ENCODE measurements around the gene FBXO24. TPM values are rescaled to one million over a fixed set of nuclear protein-coding genes. Genes with fewer than 3 reads are reported as not detected.
A peak's percentile ranks its signal among the peaks of the same experiment; 100 is the strongest.

Gene FBXO24
- polyA plus RNA-seq, 1 donor (not counting 4 experiments of a cell fraction or from before 2014, with no cell fraction given): 0.22 TPM

DNA sequence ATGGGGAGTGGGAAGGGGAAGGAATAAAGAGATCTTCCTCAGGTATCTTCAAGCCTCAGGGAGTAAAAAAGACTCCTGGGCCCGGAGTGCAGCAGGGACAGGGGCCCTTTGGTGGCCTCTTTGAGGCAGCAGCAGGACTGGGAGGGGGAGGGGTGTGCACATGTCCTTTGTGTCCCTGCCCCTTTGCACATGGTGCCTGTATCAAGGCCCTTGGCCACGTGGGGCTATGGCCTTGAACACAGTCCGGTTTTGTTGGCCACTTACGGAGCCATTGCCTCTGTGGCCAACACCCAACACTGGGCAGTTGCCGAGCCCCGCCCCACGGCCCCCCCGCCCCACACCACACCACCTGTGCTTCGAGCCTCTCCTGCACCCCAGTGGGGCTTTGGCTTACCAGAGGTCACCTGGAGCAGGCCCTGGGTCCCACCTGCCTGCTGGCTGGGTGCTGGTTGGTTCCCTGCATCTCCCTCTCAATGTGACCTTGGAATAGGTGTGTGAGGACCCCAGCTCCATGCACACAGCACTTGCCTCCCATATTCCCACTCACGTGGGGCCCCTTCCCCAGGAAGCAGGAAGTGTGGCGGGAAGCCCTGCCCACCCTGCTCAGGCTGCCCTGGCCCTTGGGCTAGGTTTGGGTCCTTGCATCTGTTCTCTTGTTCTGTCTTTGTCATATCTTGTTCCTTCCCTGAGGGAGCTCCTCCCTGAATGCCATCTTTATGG lies 17.8 kb upstream of the FBXO24 start:
- H3K4me3 ChIP-seq (ENCODE audit: control insufficient read depth in 2 of 3, extremely low read depth in 1 of 3, insufficient read depth in 2 of 3, low read depth in 1 of 3, low read length in 3 of 3): no peak overlapping the region
- no peak overlapping the region for H2AFZ ChIP-seq (ENCODE audit: control insufficient read depth, low read length)
- H3K27me3 ChIP-seq (ENCODE audit: control insufficient read depth, extremely low read depth, insufficient read depth, low read length): peaks cover 23% of the 10 kb centered on the region
- dilution Hi-C loops (cut with MboI; ENCODE audit: extremely low pct_ligation_motif_present, low sequenced_read_pairs): no loop called here
- no peaks in the 10 kb centered on the region for H3K9me3 ChIP-seq (ENCODE audit: control insufficient read depth, low read depth, low read length)
- TF ChIP-seq, protein P1, sequence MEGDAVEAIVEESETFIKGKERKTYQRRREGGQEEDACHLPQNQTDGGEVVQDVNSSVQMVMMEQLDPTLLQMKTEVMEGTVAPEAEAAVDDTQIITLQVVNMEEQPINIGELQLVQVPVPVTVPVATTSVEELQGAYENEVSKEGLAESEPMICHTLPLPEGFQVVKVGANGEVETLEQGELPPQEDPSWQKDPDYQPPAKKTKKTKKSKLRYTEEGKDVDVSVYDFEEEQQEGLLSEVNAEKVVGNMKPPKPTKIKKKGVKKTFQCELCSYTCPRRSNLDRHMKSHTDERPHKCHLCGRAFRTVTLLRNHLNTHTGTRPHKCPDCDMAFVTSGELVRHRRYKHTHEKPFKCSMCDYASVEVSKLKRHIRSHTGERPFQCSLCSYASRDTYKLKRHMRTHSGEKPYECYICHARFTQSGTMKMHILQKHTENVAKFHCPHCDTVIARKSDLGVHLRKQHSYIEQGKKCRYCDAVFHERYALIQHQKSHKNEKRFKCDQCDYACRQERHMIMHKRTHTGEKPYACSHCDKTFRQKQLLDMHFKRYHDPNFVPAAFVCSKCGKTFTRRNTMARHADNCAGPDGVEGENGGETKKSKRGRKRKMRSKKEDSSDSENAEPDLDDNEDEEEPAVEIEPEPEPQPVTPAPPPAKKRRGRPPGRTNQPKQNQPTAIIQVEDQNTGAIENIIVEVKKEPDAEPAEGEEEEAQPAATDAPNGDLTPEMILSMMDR (optimal IDR thresholded peaks at IDR 0.05 in 1 of 3, IDR thresholded peaks at IDR 0.05 in 1 of 3, conservative IDR thresholded peaks at IDR 0.05 in 1 of 3; ENCODE audit: extremely low read depth in 1 of 3, insufficient read depth in 2 of 3, low read length in 3 of 3): no peak
- no peak for TF ChIP-seq EZH2 (IDR thresholded peaks at IDR 0.05; ENCODE audit: low read length)
- H3K79me2 ChIP-seq (ENCODE audit: control insufficient read depth, insufficient read depth, low read length): no peaks in the 10 kb centered on the region
- FAIRE-seq (no peak), DNase-seq (ENCODE audit: low read depth, low spot score) (no peak)
- H3K27ac ChIP-seq (ENCODE audit: control insufficient read depth, insufficient read depth, low read length): no peak overlapping the region
- no peak overlapping the region for H3K4me2 ChIP-seq (ENCODE audit: control insufficient read depth, extremely low read depth, insufficient read depth, low read depth, low read length)
- H3K9ac ChIP-seq (ENCODE audit: control insufficient read depth, extremely low read depth, insufficient read depth, low read length): no peak overlapping the region
- H3K36me3 ChIP-seq (ENCODE audit: control insufficient read depth in 2 of 2, extremely low read depth in 1 of 2, insufficient read depth in 2 of 2, low read length in 2 of 2): peaks cover 0 to 2% of the 10 kb centered on the region in 2 experiments
- H3K9me1 ChIP-seq (ENCODE audit: control insufficient read depth, extremely low read depth, insufficient read depth, low read length): no peaks in the 10 kb centered on the region
- peaks cover 3% of the 10 kb centered on the region for H3K4me1 ChIP-seq (ENCODE audit: control insufficient read depth, extremely low read depth, insufficient read depth, low read length)
- H4K20me1 ChIP-seq (ENCODE audit: control insufficient read depth, extremely low read depth, insufficient read depth, low read length): no peaks in the 10 kb centered on the region

DNA sequence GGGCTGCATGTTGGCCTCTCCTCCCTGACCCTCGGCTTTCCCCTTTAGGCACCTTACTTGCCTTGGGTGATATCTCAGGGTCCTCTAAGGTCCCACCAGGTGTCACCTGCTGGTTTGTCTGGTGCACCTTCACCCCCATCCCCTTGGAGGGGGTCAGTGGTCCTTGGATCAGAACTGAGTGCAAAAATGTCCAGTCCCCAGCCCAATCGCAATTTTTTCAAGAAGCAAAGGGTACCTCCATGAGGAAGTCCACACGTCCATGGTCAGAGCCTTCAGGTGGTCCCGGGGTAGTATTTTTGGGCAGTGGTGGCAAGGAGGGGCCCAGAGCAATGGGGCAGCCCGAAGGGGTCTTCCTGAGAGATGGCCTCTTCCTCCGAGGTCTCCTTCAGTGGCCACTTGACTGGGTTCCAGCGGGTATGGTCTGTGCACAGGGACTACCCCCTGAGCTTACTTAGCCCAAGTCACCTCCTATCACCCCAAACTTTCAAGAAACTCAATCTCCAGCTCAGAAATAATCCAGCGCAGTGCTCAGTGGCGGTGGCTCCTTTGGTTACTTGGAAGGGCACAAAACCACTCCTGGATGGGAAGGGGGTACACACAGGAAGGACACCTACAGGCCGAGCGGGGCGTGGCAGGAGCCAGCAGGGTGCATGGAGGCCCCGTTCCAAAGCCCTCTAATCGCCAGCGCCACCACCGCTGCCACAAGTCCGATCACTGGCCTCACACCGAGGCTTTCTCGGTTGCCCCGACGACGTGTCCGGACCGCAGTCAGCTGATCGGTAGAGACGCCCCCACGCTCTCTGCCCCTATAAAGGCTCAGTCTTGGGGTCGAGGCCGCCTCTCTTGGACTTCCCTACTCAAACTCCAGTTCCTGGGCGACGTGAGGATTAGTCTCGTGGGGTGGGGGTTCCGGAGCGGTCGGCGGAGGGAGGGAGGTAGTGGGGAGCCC lies 17.0 kb upstream of the FBXO24 start:
- Histone ChIP-seq H2AFZ (ENCODE audit: control insufficient read depth, low read length) (no peak overlapping the region), H4K20me1 (ENCODE audit: control insufficient read depth, extremely low read depth, insufficient read depth, low read length) (no peaks in the 10 kb centered on the region), H3K36me3 (ENCODE audit: control insufficient read depth in 2 of 2, extremely low read depth in 1 of 2, insufficient read depth in 2 of 2, low read length in 2 of 2) (peaks cover 0 to 4% of the 10 kb centered on the region in 2 experiments), H3K9me3 (ENCODE audit: control insufficient read depth, low read depth, low read length) (no peaks in the 10 kb centered on the region), H3K4me3 (ENCODE audit: control insufficient read depth in 2 of 3, extremely low read depth in 1 of 3, insufficient read depth in 2 of 3, low read depth in 1 of 3, low read length in 3 of 3) (no peak overlapping the region), H3K9me1 (ENCODE audit: control insufficient read depth, extremely low read depth, insufficient read depth, low read length) (no peaks in the 10 kb centered on the region), H3K4me2 (ENCODE audit: control insufficient read depth, extremely low read depth, insufficient read depth, low read depth, low read length) (peak overlapping the region; percentile 69), H3K9ac (ENCODE audit: control insufficient read depth, extremely low read depth, insufficient read depth, low read length) (no peak overlapping the region), H3K27me3 (ENCODE audit: control insufficient read depth, extremely low read depth, insufficient read depth, low read length) (peaks cover 23% of the 10 kb centered on the region), H3K27ac (ENCODE audit: control insufficient read depth, insufficient read depth, low read length) (no peak overlapping the region), H3K79me2 (ENCODE audit: control insufficient read depth, insufficient read depth, low read length) (no peaks in the 10 kb centered on the region), H3K4me1 (ENCODE audit: control insufficient read depth, extremely low read depth, insufficient read depth, low read length) (peaks cover 3% of the 10 kb centered on the region)
- dilution Hi-C loops (cut with MboI; ENCODE audit: extremely low pct_ligation_motif_present, low sequenced_read_pairs): no loop called here
- no peak for TF ChIP-seq EZH2 (IDR thresholded peaks at IDR 0.05; ENCODE audit: low read length)
- TF ChIP-seq, protein P1 (optimal IDR thresholded peaks at IDR 0.05 in 1 of 3, IDR thresholded peaks at IDR 0.05 in 1 of 3, conservative IDR thresholded peaks at IDR 0.05 in 1 of 3; ENCODE audit: extremely low read depth in 1 of 3, insufficient read depth in 2 of 3, low read length in 3 of 3): peak; percentile 23 to 46 (median 43)
- DNase-seq (ENCODE audit: low read depth, low spot score): no peak
- no peak for FAIRE-seq
